Large intestine (tissue), 3 donors: Measurements from ENCODE around the gene SLC5A1. TPM values are rescaled to one million over a fixed set of nuclear protein-coding genes. Genes with fewer than 3 reads are reported as not detected.

Experiments used
- DNase-seq, 2 donors: peaks; one replicate each; pipeline versions ENCODE4 v3.0.0 to v3.0.0-alpha.2; 2013
- H3K27ac ChIP-seq: one replicate; pipeline ENCODE4 v1.5.1; 2013; ENCODE audit warnings: low read length
- H3K27me3 ChIP-seq: 2 replicates; pipeline ENCODE4 v1.6.1; 2013; ENCODE audit warnings: low read length; ENCODE audit not compliant: control insufficient read depth, insufficient read depth
- H3K36me3 ChIP-seq: 2 replicates; pipeline ENCODE4 v1.6.1; 2013; ENCODE audit warnings: low read length; ENCODE audit not compliant: control insufficient read depth, insufficient read depth
- H3K4me1 ChIP-seq: one replicate; pipeline ENCODE4 v1.6.1; 2013; ENCODE audit warnings: low read length; ENCODE audit not compliant: control insufficient read depth, insufficient read depth
- H3K4me3 ChIP-seq: one replicate; pipeline ENCODE4 v1.5.1; 2013; ENCODE audit warnings: low read length
- H3K9me3 ChIP-seq: one replicate; pipeline ENCODE4 v1.6.1; 2013; ENCODE audit warnings: mild to moderate bottlenecking, low read depth, low read length, moderate library complexity; ENCODE audit not compliant: control insufficient read depth
- WGBS: methylation state at CpG from one replicate; pipeline ENCODE4 v1.1.5; 2013; ENCODE audit warnings: low lambda C conversion rate; ENCODE audit not compliant: insufficient coverage; 5-methylcytosine and 5-hydroxymethylcytosine counted together
- polyA plus RNA-seq: library from polyadenylated mRNA; unstranded; fragments of 120-200 nt; gene quantifications from one replicate; pipeline ENCODE4 v1.2.1, GENCODE V29; 2013

The SLC5A1 gene
- polyA plus RNA-seq, 1 donor, result 166 TPM

DNA sequence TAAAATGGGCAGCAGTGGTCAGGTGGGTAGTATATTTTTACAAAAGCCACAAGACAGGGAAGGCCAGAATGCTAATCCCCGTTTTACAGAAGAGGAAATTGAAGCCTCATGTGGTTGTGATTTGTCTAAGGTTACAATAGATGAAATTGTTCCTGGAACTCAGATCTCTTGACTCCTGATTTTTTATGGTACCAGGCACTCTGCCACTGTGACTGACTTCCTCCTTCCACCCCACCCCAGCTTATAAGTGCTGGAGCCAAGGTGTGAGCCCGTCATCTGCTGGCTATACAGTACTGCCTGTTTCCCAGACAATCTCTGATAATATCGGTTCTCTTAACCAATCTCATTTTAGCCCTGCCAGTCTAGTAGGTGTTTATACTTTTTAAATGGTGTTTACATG, 1.9 kb downstream of the SLC5A1 start:
- peak; percentile 59 to 79 for DNase-seq
- peak overlapping the region; percentile 56 for H3K4me3 ChIP-seq
- peaks cover 2% of the 10 kb centered on the region for H3K27me3 ChIP-seq
- peaks cover 26% of the 10 kb centered on the region for H3K4me1 ChIP-seq
- no peaks in the 10 kb centered on the region for H3K9me3 ChIP-seq
- peak overlapping the region; percentile 76 for H3K27ac ChIP-seq
- H3K36me3 ChIP-seq, result peaks cover 8% of the 10 kb centered on the region
- no CpG with 5 or more reads among the region's 3 CpGs for WGBS

DNA sequence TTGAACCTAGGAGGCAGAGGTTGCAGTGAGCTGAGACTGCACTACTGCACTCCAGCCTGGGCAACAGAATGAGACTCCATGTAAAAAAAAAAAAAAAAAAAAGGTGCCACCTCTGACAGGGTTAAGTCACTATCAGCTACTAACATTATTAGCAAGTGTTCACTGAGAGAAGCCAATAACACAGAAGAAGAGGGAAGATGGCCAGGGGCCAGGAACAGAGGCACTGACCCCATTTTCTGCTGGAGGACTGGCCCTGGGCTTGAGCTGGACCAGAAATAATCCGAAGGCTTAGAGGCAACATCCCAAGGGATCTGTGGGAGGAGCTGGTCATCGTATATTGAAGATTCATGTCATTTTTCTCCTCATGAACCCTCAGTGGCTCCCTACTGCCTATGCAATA, 5.0 kb downstream of the SLC5A1 start:
- Histone ChIP-seq H3K27me3 (no peaks in the 10 kb centered on the region), H3K36me3 (peaks cover 19% of the 10 kb centered on the region), H3K4me1 (peaks cover 41% of the 10 kb centered on the region), H3K9me3 (no peaks in the 10 kb centered on the region), H3K27ac (no peak overlapping the region), H3K4me3 (no peak overlapping the region)
- WGBS, result 100% methylated on average over 1 of the region's 2 CpGs
- DNase-seq, result no peak

DNA sequence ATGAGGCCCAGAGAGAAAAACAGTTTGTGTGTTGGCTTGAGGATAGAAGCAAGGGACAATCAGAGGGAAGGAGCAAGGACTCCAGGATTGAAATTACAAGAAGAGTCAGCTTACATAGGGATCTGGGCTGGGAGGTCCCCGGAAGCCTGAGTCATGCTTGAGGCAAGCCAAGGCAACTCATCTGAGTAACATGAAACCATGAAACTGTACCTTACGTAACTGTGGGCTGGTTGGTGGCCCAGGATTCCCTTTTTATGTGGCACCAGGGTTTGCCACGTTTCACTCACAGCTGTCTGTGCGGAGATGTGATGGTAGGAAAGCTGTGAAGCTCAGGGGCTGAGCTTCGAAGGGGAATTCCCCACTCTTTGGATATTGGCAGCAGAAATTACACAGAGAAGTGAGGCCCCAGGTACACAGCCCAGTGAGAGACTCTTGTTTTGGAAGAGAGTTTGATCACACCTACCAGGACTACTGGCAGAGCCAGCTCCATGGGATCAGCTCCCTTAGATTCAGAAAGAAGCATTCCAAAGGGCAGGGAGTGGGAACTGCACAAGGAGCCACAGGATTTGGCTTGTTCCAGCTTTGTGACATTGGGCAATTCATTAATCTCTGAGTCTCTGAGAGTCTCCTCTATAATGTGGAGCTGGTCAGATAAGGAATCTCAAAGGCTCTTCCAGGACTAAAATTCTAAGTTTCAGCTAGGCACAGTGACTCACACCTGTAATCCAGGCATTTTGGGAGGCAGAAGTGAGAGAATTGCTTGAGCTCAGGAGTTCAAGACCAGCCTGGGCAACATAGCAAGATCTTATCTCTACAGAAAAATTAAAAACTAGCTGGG, 7.8 kb downstream of the SLC5A1 start:
- WGBS, result no CpG with 5 or more reads among the region's 5 CpGs
- H3K36me3 ChIP-seq, result peaks cover 22% of the 10 kb centered on the region
- DNase-seq, result peak in 1 of 2 donors; percentile 58
- H3K27ac ChIP-seq, result peak overlapping the region; percentile 32
- H3K27me3 ChIP-seq, result no peaks in the 10 kb centered on the region
- H3K4me3 ChIP-seq, result no peak overlapping the region
- no peaks in the 10 kb centered on the region for H3K9me3 ChIP-seq
- peaks cover 30% of the 10 kb centered on the region for H3K4me1 ChIP-seq

DNA sequence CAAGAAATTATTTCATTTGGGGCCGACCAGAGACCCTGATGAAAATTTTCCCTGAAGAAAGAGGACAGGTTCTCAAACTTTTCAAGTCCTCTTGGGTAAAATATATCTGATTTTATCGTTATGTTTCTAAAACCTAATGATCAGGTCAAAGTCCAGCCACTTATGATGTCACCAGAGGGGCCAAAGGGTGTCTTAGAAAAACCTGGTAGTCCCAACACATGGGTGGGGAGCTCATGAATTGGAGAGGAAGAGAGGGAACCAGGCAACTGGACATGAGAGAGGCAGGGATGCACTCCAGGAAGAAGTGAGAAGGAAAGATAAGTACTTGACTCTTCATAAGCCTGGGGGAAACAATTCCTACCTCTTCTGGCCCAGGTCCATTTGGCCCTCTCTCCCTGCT, 9.2 kb downstream of the SLC5A1 start:
- Histone ChIP-seq H3K9me3 (no peaks in the 10 kb centered on the region), H3K27me3 (no peaks in the 10 kb centered on the region), H3K27ac (peak overlapping the region; percentile 30), H3K4me3 (no peak overlapping the region), H3K36me3 (peaks cover 28% of the 10 kb centered on the region), H3K4me1 (peaks cover 30% of the 10 kb centered on the region)
- 33% methylated on average over 1 of the region's 2 CpGs for WGBS
- DNase-seq, result peak in 1 of 2 donors; percentile 78

DNA sequence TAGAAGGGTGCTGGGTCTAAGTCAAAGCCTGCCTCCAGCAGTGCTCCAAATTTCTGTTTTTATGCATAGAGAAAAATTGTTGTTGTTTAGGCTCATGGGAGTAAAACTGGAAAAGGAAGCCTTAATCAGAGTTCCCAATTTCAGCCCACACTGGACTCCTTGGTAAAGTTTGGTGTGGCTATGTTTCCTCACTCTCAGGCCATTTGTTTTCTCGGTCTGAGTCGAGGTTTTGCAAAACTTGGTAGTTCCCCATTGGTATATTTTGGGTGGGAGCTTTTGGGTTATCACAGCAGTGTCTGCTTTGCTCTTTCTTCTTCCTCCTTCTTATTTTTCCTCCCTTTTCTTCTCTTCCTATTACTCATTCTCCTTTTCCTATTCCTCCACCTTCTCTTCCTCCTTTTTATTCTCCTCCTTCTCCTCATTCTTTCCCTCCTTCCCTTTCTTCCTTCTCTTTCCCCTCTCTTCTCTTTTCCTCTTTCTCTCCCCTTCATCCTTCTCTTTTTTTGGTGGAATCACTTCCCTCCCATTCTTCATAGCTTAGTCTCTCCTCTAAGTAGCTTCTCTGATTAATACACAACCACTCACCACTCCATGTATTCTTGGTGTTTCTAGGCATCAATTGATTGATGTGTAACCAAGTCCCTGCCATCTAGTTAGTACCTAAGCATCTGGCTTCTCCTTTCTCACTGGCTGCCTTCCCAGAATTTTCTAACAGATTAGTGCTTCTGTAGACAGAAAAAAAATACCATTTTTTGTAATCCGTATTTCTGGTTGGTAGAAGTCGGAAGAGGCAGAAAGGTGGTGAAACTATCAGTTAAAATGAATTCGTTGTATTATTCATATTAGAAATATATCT, 10.1 kb downstream of the SLC5A1 start:
- Histone ChIP-seq H3K9me3 (no peaks in the 10 kb centered on the region), H3K36me3 (peaks cover 27% of the 10 kb centered on the region), H3K4me3 (no peak overlapping the region), H3K27me3 (no peaks in the 10 kb centered on the region), H3K4me1 (peaks cover 30% of the 10 kb centered on the region), H3K27ac (no peak overlapping the region)
- 94% methylated on average over 3 of the region's 5 CpGs for WGBS
- no peak for DNase-seq

DNA sequence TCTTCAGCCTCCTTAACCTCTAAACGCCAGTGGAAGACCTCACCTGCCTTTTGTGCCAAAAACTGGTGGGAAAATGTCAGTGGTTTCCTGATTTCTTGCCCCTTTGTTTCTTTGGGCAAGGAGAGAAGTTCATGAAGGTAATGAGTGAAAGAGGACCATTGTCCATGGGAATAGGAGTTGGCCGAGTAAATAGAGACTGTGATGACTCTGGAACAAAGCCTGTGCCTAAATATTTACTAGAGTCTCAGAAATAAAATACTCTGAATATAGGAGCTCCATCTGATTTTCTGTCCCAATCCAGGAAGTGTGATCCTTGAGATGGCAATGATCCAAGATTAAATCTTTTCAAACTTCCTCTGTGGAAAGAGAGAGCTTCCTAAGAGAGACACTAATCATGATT, 12.0 kb downstream of the SLC5A1 start:
- H3K27ac ChIP-seq, result no peak overlapping the region
- peaks cover 23% of the 10 kb centered on the region for H3K4me1 ChIP-seq
- H3K9me3 ChIP-seq, result no peaks in the 10 kb centered on the region
- DNase-seq, result no peak
- no peaks in the 10 kb centered on the region for H3K27me3 ChIP-seq
- no peak overlapping the region for H3K4me3 ChIP-seq
- peaks cover 20% of the 10 kb centered on the region for H3K36me3 ChIP-seq
- WGBS, result no CpG with 5 or more reads among the region's 2 CpGs

DNA sequence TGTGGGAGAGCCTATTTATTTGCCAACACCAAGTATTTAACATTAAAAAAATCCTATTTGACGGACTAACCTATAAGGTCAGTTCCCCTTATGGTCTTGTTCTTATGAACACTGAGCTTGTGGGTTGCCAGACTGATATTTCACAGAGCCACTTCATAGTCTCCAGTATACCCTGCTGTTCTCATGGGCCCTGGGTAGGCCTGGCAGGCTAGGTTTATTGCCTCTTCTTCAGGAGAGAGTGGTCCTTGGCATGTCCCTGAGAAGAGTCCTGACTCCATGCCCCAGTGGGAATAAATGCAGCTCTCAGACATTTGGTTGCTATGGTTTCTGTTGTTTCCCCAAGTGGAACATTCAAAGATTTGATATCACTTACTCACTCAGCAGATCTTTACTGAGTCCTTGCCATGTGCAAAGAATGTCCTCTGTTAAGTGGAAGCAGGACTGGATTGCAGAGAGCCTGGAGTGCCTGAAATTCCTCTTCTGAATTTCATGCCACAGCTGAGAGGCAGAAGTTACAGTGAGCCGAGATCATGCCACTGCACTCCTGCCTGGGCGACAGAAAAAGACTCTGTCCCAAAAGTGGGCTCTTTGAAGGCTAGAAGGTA, 15.7 kb downstream of the SLC5A1 start:
- Histone ChIP-seq H3K9me3 (no peaks in the 10 kb centered on the region), H3K4me1 (peaks cover 14% of the 10 kb centered on the region), H3K4me3 (no peak overlapping the region), H3K27ac (no peak overlapping the region), H3K27me3 (no peaks in the 10 kb centered on the region), H3K36me3 (peaks cover 10% of the 10 kb centered on the region)
- no CpG with 5 or more reads among the region's 3 CpGs for WGBS
- no peak for DNase-seq

DNA sequence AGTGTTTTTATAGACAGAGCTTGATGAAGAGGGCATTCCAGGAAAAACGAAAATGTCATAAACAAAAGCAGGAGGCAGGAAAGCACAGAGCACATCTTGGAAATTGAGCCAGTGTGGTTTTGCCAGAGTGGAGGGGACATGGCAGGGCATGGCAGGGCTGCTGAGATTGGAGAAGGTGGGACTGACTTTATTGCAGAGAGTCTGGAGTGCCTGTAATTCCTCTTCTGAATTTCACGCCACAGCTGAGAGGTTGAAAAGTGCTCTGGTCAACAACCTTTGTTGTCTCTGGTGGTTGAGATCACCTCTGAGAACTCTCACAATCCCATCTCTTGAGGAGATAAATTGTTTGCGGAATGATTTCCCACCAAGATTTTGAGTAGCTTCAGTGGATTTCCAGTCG, 16.4 kb downstream of the SLC5A1 start:
- no peak overlapping the region for H3K4me3 ChIP-seq
- H3K27me3 ChIP-seq, result no peaks in the 10 kb centered on the region
- H3K4me1 ChIP-seq, result peaks cover 19% of the 10 kb centered on the region
- peaks cover 10% of the 10 kb centered on the region for H3K36me3 ChIP-seq
- no peak overlapping the region for H3K27ac ChIP-seq
- 86% methylated on average over 2 of the region's 4 CpGs for WGBS
- no peak for DNase-seq
- H3K9me3 ChIP-seq, result no peaks in the 10 kb centered on the region

DNA sequence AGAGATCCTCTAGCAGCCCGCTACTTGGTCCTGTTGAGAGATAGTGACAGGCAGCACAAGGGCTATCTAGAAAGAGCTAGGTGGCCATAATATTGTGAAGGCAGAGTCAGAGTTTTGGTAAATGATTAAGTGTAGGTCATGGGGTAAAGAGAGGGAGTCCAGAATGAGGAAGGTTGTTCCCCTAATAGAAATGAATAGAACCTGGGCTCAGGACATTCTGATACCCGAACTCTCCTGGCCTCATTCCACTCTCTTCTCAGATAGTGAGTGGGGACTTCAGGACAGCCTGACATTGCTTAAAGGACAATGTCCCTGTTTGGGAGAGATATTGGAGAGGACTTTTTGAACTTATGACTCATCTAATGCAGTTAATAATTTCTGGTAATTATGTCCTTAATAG, 20.6 kb downstream of the SLC5A1 start:
- WGBS, result no CpG with 5 or more reads among the region's 2 CpGs
- DNase-seq, result peak; percentile 70 to 87
- Histone ChIP-seq H3K27ac (peak overlapping the region; percentile 61), H3K9me3 (no peaks in the 10 kb centered on the region), H3K27me3 (no peaks in the 10 kb centered on the region), H3K4me1 (peaks cover 38% of the 10 kb centered on the region), H3K4me3 (no peak overlapping the region), H3K36me3 (peaks cover 11% of the 10 kb centered on the region)

DNA sequence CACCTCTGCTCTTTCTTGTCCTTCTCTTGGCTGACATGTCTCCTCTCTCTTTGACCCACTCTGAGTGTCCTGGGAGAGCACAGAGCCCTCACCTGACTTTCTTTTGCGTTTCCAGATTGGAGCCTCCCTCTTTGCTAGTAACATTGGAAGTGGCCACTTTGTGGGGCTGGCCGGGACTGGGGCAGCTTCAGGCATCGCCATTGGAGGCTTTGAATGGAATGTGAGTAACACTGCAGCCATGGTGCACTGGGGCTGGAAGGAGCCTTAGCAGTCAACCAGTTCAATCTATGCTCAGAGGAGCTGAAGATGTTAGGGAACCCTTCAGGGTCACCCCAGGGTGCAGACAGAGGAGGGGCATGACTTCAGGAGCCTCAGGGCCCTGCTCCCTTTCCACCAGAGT, 23.8 kb downstream of the SLC5A1 start:
- Histone ChIP-seq H3K9me3 (no peaks in the 10 kb centered on the region), H3K4me1 (peaks cover 43% of the 10 kb centered on the region), H3K4me3 (no peak overlapping the region), H3K27ac (no peak overlapping the region), H3K27me3 (no peaks in the 10 kb centered on the region), H3K36me3 (peaks cover 21% of the 10 kb centered on the region)
- 80% methylated on average over 1 of the region's 3 CpGs for WGBS
- no peak for DNase-seq
